H1 (cell line): ENCODE measurements around the gene CNGA1. TPM values are rescaled to one million over a fixed set of nuclear protein-coding genes. Genes with fewer than 3 reads are reported as not detected.

Experiments used
- JUN ChIP-seq: IDR thresholded peaks from 2 replicates; pipeline ENCODE4 v1.6.1; 2011; ENCODE audit warnings: low read depth, mild to moderate bottlenecking, improper control_type of control experiment, low read length
- polyA plus RNA-seq, 7 experiments: library from polyadenylated mRNA; depleted of rRNA in 3 of 7; stranded (reverse) in 5 of 7; unstranded in 2 of 7; fragments of >200 nt in 5 of 7; fragments of 200-250 nt in 2 of 7; gene quantifications; 1 replicate in 5 of 7; 2 replicates in 1 of 7; 4 replicates in 1 of 7; pipeline versions ENCODE4 v1.2.1 to v1.2.3, GENCODE V29; 2011 to 2013; ENCODE audit warnings: missing spikeins in 2 of 7, mixed read lengths in 2 of 7
- total RNA-seq: library from RNA; stranded (reverse); fragmentation: NEBNext Ultra II Directional; extraction: Animal tissue kit (Norgen Biotek cat#: 25700); gene quantifications from 2 replicates; pipeline ENCODE4 v1.2.1, GENCODE V29; 2021

Gene CNGA1
- total and polyA plus RNA-seq, 2 of the 8 experiments (the other 6 are each of a cell fraction or from before 2014, with no cell fraction given): 0.17 to 0.54 TPM

DNA sequence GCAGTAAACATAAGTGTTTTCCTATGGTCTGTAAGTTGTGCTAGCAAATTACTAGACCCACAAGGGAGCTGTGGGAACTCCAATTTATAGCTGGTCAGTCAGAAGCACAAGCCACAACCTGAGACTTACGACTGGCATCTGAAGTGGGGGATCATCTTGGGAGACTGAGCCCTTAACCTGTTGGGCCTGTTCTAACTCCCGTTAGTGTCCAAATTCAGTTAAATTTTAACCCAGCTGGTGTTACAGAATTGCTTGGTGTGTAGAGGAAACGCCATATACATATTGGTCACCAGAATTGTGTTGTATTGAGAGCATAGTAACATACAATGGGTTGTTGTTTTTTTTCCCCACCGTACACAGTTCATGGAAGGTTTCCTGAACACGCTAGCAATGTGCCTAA, 77.0 kb downstream of the CNGA1 start (continued):
- TF ChIP-seq JUN: no peak
- TF ChIP-seq, all 59 proteins: peak for 0
